Measurements from ENCODE around the gene LAMA3. TPM values are rescaled to one million over a fixed set of nuclear protein-coding genes. Genes with fewer than 3 reads are reported as not detected.
A peak's percentile ranks its signal among the peaks of the same experiment; 100 is the strongest.

The LAMA3 gene
- total RNA-seq, 2 experiments from 2014 or later, result 0.07 TPM; not detected in 1

GRCh38 chr18:23675236-23675635, 14.0 kb upstream of the LAMA3 start:
- ChIA-PET POLR2A (no interaction called here), CTCF (no interaction called here)
- no peak for DNase-seq
- Mint-ChIP-seq H3K36me3 (no peaks in the 10 kb centered on the region), H3K27ac (no peak overlapping the region), H3K9me3 (no peaks in the 10 kb centered on the region), H3K27me3 (peaks cover 8% of the 10 kb centered on the region), H3K4me3 (no peak overlapping the region), H3K4me1 (ENCODE audit: low read depth) (peaks cover 9% of the 10 kb centered on the region)
- intact Hi-C loops (cut with micrococcal nuclease), result no loop called here

GRCh38 chr18:23675896-23676295, 13.4 kb upstream of the LAMA3 start:
- peaks cover 8% of the 10 kb centered on the region for H3K27me3 Mint-ChIP-seq
- DNase-seq, result no peak
- no peak overlapping the region for H3K27ac Mint-ChIP-seq
- H3K9me3 Mint-ChIP-seq, result no peaks in the 10 kb centered on the region
- ChIA-PET POLR2A (no interaction called here), CTCF (no interaction called here)
- H3K4me1 Mint-ChIP-seq (ENCODE audit: low read depth), result peaks cover 9% of the 10 kb centered on the region
- H3K4me3 Mint-ChIP-seq, result no peak overlapping the region
- H3K36me3 Mint-ChIP-seq, result no peaks in the 10 kb centered on the region
- intact Hi-C loops (cut with micrococcal nuclease), result no loop called here

- no peak for DNase-seq
- no peaks in the 10 kb centered on the region for H3K36me3 Mint-ChIP-seq
- POLR2A ChIA-PET, result no interaction called here
- no peak overlapping the region for H3K27ac Mint-ChIP-seq
- H3K4me3 Mint-ChIP-seq, result no peak overlapping the region
- H3K4me1 Mint-ChIP-seq (ENCODE audit: low read depth), result no peaks in the 10 kb centered on the region
- H3K9me3 Mint-ChIP-seq, result no peaks in the 10 kb centered on the region
- CTCF ChIA-PET, result interaction anchor here (1.0 kb wide), 1 partner anchor 21 kb away, joined by 4 read pairs; no protein-coding TSS in a partner anchor
- intact Hi-C loops (cut with micrococcal nuclease), result no loop called here
- peaks cover 31% of the 10 kb centered on the region for H3K27me3 Mint-ChIP-seq
Observed at GRCh38 chr18:23682045-23682444, 7.2 kb upstream of the LAMA3 start.

GRCh38 chr18:23682472-23682871, 6.8 kb upstream of the LAMA3 start:
- Mint-ChIP-seq H3K27me3 (peaks cover 33% of the 10 kb centered on the region), H3K9me3 (no peaks in the 10 kb centered on the region), H3K36me3 (no peaks in the 10 kb centered on the region), H3K27ac (no peak overlapping the region), H3K4me3 (no peak overlapping the region), H3K4me1 (ENCODE audit: low read depth) (no peaks in the 10 kb centered on the region)
- no peak for DNase-seq
- intact Hi-C loops (cut with micrococcal nuclease), result no loop called here
- ChIA-PET POLR2A (no interaction called here), CTCF (interaction anchor here (1.0 kb wide), 1 partner anchor 21 kb away, joined by 4 read pairs; no protein-coding TSS in a partner anchor)

- CTCF ChIA-PET, result no interaction called here
- Mint-ChIP-seq H3K4me1 (ENCODE audit: low read depth) (no peaks in the 10 kb centered on the region), H3K27ac (no peak overlapping the region), H3K4me3 (no peak overlapping the region), H3K27me3 (peaks cover 40% of the 10 kb centered on the region), H3K36me3 (no peaks in the 10 kb centered on the region), H3K9me3 (no peaks in the 10 kb centered on the region)
- POLR2A ChIA-PET, result no interaction called here
- intact Hi-C loops (cut with micrococcal nuclease), result no loop called here
- no peak for DNase-seq
Observed at GRCh38 chr18:23683155-23683554, 6.1 kb upstream of the LAMA3 start.

GRCh38 chr18:23683671-23684070, 5.6 kb upstream of the LAMA3 start:
- Mint-ChIP-seq H3K27me3 (peaks cover 44% of the 10 kb centered on the region), H3K4me3 (no peak overlapping the region), H3K27ac (no peak overlapping the region), H3K36me3 (no peaks in the 10 kb centered on the region), H3K9me3 (no peaks in the 10 kb centered on the region), H3K4me1 (ENCODE audit: low read depth) (peaks cover under 1% of the 10 kb centered on the region)
- intact Hi-C loops (cut with micrococcal nuclease), result no loop called here
- DNase-seq, result no peak
- ChIA-PET CTCF (no interaction called here), POLR2A (no interaction called here)

GRCh38 chr18:23684515-23685197, 4.6 kb upstream of the LAMA3 start:
- intact Hi-C loops (cut with micrococcal nuclease), result loop anchor here (5.0 kb wide), 1 partner anchor 57 kb away; no protein-coding TSS in a partner anchor

GRCh38 chr18:23688528-23688927, 725 bp upstream of the LAMA3 start:
- Mint-ChIP-seq H3K36me3 (no peaks in the 10 kb centered on the region), H3K9me3 (no peaks in the 10 kb centered on the region), H3K4me1 (ENCODE audit: low read depth) (peaks cover 6% of the 10 kb centered on the region), H3K27me3 (peaks cover 40% of the 10 kb centered on the region), H3K27ac (no peak overlapping the region), H3K4me3 (no peak overlapping the region)
- DNase-seq, result no peak
- intact Hi-C loops (cut with micrococcal nuclease), result loop anchor here (5.0 kb wide), 1 partner anchor 61 kb away; no protein-coding TSS in a partner anchor
- ChIA-PET POLR2A (no interaction called here), CTCF (interaction anchor here (1.2 to 1.3 kb wide), 3 partner anchors 15 to 121 kb away, joined by 3 to 5 read pairs (median 5); no protein-coding TSS in a partner anchor)

More at GRCh38 chr18:23684515-23685197, 4.6 kb upstream of the LAMA3 start:
- no peak overlapping the region for H3K27ac Mint-ChIP-seq
- H3K9me3 Mint-ChIP-seq, result no peaks in the 10 kb centered on the region
- H3K36me3 Mint-ChIP-seq, result no peaks in the 10 kb centered on the region
- peaks cover 43% of the 10 kb centered on the region for H3K27me3 Mint-ChIP-seq
- no peak overlapping the region for H3K4me3 Mint-ChIP-seq
- POLR2A ChIA-PET, result no interaction called here
- CTCF ChIA-PET, result no interaction called here
- H3K4me1 Mint-ChIP-seq (ENCODE audit: low read depth), result peaks cover 6% of the 10 kb centered on the region
- DNase-seq, result no peak

GRCh38 chr18:23689616-23690504, 607 bp downstream of the LAMA3 start:
- no peaks in the 10 kb centered on the region for H3K9me3 Mint-ChIP-seq
- no peaks in the 10 kb centered on the region for H3K36me3 Mint-ChIP-seq
- ChIA-PET POLR2A (interaction anchor here (0.6 kb wide), 1 partner anchor 43 kb away, joined by 3 read pairs; no protein-coding TSS in a partner anchor), CTCF (interaction anchor here (1.3 kb wide), 1 partner anchor 67 kb away, joined by 5 read pairs; no protein-coding TSS in a partner anchor)
- peaks cover 32% of the 10 kb centered on the region for H3K27me3 Mint-ChIP-seq
- peak; percentile 23 for DNase-seq
- intact Hi-C loops (cut with micrococcal nuclease), result loop anchor here (5.0 kb wide), 1 partner anchor 63 kb away; no protein-coding TSS in a partner anchor
- H3K4me3 Mint-ChIP-seq, result peak overlapping the region; percentile 35
- H3K4me1 Mint-ChIP-seq (ENCODE audit: low read depth), result peaks cover 6% of the 10 kb centered on the region
- H3K27ac Mint-ChIP-seq, result no peak overlapping the region

- Mint-ChIP-seq H3K4me1 (ENCODE audit: low read depth) (peaks cover 6% of the 10 kb centered on the region), H3K9me3 (no peaks in the 10 kb centered on the region), H3K4me3 (peak overlapping the region; percentile 35), H3K36me3 (no peaks in the 10 kb centered on the region), H3K27ac (no peak overlapping the region), H3K27me3 (peaks cover 32% of the 10 kb centered on the region)
- POLR2A ChIA-PET, result interaction anchor here (0.6 kb wide), 1 partner anchor 44 kb away, joined by 3 read pairs; no protein-coding TSS in a partner anchor
- intact Hi-C loops (cut with micrococcal nuclease), result no loop called here
- CTCF ChIA-PET, result no interaction called here
- no peak for DNase-seq
Observed at GRCh38 chr18:23690505-23691068, 1.3 kb downstream of the LAMA3 start.

- H3K27me3 Mint-ChIP-seq, result peaks cover 9% of the 10 kb centered on the region
- no peaks in the 10 kb centered on the region for H3K9me3 Mint-ChIP-seq
- ChIA-PET POLR2A (no interaction called here), CTCF (no interaction called here)
- no peaks in the 10 kb centered on the region for H3K36me3 Mint-ChIP-seq
- intact Hi-C loops (cut with micrococcal nuclease), result no loop called here
- no peak overlapping the region for H3K4me3 Mint-ChIP-seq
- H3K4me1 Mint-ChIP-seq (ENCODE audit: low read depth), result peaks cover 4% of the 10 kb centered on the region
- no peak overlapping the region for H3K27ac Mint-ChIP-seq
- DNase-seq, result no peak
Observed at GRCh38 chr18:23693846-23694245, 4.6 kb downstream of the LAMA3 start.
